ENCODE data around the gene CD300H.
A peak's percentile ranks its signal among the peaks of the same experiment; 100 is the strongest.

The CD300H gene

DNA sequence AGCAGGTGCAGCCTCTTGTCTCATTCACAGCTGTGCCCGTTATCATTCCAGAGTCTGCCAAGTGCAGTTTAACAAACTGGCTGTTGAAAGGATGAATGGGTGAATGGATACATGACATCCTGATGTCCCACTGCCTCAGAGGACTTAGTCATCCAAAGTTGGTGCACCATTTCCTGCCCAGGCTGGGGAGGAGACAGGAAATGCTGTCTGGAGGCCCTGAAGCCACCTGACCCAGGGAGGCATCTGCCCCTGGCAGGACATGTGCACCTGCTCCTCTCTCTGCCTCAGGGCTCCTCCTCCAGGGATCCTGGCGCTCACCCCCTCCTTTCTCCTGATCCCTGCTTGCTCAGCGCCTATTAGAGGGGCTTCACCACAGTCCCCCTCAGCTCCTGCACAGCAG lies 19.6 kb downstream of the CD300H start:
- no peak for DNase-seq

DNA sequence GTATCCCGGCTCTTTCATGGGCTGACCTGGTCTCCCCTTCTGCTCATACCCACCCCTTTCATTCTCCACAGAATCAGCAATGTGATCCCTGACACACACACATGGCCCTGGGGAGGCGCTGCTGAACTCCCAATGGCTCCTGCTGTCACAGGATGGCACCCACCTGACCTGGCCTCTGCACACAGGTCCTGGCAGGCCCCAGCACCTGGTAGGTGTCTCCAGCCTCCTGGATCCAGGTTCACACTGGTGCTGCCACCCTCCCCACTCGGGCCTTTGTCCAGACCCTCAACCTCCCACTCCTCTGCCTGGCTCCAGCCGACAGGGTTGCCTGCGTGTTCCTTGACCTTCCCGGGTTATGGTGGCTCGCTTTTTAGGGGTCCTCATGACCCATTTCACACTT lies 20.0 kb downstream of the CD300H start:
- no peak for DNase-seq

DNA sequence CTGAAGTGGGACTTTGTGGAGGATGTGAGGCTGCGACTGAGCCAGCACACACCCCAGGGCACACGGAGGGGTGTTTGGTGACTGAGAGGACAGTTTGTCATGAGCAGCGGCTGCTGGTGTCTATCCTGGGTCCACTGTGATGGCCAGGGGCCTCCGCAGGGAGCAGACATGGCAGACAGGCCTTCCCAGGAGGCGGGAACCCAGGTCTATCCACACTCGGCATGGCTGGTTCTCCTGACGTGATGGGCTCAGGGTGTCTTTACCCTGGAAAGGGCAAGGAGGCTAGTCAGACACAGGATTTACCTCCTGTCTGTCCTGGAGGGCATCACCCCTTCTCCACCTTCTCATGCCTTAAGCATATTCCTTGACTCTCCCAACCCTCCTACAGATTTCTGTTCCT lies 20.7 kb downstream of the CD300H start:
- no peak for DNase-seq

DNA sequence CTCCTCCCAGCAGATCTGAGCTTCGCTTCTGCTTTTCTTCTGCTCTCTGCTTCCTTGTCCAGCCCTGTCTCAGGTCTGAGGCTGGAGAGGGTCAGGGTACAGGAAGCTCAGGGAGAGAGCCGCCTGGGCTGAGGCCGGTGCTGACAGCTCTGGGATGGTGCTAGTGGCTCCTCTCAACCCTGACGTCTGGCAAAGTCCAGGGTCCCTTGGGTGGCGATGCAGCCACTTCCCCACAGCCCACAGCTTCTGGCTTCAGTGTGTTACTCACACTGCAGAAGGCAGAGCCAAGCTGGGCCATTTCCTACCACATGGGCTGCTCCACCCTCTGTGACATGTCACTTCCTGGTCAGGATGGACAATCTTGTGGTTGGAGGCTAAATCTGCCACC lies 21.5 kb downstream of the CD300H start, which contains the start of gene CD300C:
CD300C (minus strand) TSS at position 273 of the 388 bp plus-strand sequence. CDS start 333 bp downstream, outside the sequence.
- peak; percentile 69 for DNase-seq

DNA sequence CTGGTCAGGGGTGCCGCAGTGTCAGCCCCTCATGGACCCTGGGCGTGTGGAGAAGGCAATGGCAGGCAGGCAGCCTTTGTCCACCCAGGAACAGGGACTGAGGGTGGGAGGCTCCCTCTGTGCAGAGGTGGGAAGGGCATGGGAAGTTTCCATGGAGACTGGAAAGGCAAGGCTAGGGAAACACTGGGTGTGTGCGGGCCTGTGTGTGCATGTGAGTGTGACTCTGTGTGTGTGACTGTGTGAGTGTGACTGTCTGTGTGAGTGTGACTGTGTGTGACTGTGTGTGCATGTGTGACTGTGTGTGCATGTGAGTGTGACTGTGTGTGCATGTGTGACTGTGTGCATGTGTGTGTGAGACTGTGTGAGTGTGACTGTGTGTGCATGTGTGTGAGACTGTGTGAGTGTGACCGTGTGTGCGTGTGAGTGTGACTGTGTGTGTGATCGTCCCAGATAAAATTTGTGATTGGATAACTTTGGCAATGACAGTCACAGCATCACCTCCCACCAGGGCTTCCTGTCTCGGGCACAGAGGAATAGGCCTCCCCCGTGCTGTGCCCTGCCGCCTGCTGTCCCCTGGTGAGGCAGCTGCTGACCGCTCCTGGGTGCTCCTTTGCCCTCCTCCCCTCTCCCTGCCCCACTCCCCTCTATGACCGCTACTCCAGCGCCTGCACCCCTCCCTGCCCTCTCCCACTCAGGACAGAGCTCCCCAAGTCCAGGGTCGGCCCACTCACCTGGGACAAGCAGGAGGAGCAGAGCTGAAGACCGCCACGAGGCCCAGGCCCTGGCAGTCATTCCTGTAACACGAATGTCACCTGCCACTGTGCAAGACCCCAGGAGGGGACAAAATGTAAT lies 22.1 kb downstream of the CD300H start:
- no peak for DNase-seq

DNA sequence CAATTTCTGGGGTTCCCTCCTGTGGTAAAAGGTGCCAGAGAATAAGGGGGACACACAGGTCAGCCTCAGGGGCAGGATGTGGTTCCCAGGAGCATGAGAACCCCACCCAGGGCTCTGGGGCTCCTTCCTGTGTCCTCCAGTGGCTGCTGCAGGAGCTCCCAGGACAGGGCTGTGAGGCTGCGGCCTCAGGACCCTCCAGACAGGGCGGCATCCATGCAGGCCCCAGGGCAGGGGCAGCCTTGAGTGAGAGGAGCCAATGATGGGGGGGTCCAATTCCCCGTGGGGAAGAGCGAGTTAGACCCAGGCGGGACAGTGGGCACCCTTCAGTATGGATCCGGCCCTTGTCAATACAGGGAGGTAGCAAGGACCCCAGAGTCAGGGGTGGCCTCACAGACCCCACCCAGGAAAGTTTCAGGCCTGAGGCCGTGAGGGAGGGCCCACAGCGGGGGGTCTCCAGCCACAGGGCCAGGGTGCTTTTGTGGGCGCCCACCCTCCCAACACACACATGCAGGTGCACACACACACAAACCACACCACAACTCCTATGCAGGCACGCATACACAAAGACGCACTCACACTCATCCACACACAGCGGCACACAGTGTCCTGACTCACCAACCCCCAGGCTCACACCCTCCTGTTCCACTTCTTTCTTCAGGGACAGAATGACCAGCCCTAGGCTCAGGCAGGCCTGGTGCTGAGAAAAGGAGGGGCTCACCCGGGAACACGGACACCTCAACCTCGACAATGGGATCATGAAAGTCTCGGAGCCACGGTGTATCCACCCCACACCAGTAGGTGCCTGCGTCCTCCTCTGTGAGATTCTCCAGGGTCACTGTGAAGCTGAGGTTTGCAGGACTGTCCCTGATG lies 23.2 kb downstream of the CD300H start:
- DNase-seq: no peak

DNA sequence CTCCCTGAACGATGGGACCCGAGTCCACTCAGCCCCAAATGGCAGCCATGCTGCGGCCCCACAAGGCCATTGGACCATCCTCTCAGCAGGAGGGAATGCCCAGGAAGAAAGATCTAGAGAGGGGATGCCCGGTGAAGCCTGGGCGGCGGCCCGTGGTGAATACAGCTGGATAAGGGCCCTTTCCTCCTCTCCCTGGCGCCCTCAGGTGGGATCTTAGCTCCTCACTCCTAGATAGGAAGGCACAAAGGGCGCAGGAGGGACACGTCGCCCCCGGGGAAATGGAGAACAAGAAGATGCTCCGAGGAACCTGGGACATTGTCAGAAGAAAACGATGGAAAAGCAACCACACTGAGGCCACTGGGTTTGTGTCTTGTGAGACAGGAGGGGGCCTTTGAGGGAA lies 23.9 kb downstream of the CD300H start:
- no peak for DNase-seq

DNA sequence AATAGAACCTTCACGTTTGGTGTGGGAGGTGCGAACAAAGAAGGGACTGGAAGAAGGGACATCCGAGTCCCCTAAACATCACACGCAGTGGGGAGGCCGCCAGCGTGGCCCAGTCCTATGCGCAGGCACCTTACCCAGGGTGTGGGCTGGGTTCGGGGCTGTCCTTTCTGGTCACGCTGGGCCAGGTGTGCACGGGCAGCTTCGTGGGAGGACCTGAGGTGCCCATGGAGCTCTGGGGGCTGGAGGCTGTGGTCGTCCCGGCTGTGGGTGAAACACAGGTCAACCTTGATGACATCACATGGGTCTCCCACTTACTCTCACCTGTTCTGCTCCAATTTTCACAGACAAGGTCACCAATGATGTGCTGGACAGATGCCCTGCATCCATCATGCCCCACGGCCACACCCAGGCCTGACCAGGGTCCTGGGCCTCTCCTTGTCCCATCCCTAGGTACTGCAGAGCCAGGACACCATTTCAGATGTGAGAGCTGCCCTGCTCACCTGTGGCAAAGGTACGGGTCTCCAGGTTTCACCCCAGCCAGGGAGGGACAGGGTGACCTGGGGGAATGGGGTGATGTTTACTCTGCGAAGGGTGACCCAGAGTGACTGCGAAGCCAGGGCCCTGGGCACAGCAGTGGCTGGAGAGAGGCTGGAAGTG lies 24.5 kb downstream of the CD300H start:
- DNase-seq: no peak

DNA sequence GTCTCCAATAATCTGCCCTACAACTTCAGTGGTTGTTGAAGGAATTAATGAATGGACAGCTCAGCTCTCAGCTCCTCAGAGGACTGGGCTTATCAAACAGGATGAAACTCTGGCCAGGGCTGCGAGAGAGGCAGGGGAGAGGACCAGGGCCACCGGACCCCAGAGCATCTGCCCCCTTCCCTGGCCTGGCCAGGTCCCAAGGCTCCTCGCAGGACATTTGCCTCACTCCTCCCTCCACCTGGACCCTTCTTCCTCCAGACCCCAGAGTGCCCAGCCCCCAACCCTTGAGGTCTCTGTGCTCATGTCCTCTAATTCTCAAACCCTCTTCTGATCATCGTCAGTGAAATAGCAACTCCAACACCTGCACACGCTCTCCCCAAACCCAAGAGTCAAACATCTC lies 25.1 kb downstream of the CD300H start:
- no peak for DNase-seq

DNA sequence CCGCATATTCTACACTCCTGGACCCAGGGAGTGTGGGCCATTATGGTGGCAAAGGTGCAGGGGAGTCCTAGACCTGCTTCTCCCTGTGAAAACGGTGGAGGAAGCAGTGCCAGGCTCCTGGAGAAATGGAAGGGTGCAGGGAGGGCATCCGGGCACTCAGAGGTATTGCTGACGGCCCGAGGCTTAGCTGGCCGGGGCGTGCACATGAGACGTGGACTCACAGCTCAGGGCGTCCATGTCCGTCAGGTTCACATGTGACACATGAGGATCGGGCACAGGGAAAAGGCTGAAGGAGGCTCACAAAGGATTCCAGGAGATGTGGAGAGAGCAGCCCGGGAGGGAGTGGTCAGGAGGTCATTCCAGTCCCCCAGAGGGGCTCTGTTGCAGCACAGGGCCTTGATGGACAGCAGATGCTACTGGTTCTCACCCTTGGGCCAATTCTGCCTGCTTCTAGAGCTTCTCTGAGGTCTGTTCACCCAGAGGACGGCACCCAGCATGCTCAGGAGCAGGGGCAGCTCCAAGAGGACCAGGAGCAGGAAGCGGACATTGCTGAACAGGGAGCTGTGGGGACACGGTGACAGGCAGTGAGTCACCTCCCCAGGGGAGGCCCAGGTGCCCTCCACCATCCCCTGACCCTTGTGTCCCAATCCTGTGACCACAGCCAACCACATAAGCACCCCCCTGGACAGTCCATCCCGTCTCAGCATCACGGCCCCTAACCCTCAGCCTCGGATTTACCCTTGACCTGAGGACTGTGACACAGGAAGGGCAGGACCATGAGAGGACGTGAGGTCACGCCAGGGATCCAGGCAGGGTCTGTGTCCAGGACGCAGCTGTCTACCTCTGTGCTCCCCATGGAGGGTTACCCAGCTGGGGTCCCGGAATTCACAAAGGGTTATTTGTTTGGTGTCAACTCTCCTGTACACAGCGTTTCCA lies 25.9 kb downstream of the CD300H start:
- DNase-seq: no peak

DNA sequence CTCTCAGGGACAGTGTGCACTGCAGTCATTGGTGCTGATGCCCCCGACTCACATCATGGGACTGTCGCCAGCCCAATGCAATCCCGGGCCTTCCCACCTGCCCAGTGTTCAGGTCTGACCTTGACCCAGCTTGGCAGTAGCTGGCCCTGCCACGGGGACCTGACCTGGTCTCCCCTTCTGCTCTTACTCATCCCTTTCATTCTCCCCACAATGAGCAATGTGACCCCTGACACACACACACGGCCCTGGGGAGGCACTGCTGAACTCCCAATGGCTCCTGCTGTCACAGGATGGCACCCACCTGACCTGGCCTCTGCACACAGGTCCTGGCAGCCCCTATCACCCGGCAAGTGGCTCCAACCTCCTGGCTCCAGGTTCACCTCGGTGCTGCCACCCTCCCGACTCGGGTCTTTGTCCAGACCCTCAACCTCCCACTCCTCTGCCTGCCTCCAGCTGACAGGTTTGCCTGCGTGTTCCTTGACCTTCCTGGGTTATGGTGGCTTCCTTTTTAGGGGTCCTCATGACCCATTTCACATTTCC lies 28.0 kb downstream of the CD300H start:
- DNase-seq: no peak

DNA sequence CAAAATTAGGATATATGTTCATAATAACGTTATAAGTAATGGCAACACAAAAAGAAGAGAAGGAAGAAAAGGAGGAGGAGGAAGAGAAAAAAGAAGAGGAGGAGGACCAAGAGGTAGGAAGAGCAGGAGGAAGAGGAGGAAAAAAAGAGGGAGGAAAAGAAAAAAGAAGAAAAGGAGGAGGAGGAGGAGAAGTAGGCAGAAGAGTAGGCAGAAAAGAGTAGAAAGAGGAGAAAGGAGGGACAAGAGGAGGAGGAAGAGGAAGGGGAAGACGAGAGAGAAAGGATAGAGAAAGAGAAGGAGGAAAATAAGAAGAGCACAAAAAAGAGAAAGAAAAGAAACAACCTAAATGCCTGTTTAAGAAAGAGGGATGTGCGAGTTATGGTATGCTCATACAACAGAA lies 30.4 kb downstream of the CD300H start:
- DNase-seq: no peak

DNA sequence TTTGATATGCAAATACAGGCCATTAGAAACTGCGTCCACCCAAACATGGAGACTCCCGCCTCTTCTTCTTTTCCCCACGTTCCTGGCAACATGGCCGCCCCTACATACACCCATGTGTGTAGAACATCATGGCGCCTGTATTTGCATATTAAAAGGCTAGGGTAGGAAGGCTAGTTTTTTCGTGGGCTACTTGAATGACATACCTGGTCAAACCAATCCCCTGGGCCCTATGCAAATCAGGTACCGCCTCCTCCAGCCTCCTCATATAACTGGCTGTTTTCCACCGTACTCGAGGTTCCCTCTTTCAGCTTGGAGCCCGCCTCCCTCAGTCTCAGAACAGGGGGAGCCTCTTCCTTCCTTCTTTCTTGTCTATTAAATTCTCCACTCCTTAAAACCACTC lies 35.2 kb downstream of the CD300H start:
- peak; percentile 79 for DNase-seq

DNA sequence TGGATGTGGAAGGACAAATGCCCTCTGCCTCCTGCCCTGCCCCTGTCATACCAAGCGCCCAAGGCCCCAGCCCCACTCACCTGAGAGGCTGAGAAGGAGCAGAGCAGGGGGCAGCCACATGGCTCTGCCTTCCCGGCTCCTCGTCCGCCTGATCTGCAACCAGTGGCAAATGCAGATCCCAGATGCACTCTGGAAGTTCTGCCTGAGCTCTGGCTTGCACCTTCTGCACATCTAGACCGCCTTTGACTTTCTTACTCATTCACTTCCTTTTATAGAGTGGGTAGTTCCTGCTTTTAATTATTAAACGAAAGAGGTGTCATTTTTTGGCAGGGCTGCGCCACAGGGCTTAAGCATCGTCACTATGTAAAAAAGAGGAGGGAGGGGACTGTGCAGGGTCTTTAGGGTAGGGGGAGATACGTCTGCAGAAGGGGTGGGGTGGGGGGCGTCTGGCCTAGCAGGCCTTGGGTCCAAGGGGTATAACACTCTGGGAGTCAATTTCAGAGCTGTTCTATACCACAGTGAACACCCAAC lies 36.0 kb downstream of the CD300H start, which contains the start of gene CD300LB:
CD300LB (minus strand) TSS at position 245 of the 531 bp plus-strand sequence; CDS start at position 120, 125 bp downstream.
- no peak for DNase-seq

DNA sequence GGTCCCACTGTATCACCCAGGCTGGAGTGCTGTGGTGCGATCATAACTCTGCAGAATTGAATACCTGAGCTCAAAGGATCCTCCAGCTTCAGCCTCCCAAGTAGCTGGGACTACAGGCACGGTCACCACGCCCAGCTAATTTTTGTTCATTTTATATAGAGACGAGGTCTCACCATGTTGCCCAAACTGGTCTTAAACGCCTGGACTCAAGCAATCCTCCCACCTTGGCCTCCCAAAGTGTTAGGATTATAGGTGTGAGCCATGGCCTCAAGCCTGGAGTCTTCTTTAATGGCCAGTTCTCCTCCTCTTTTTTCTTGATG lies 36.5 kb downstream of the CD300H start:
- DNase-seq: no peak

DNA sequence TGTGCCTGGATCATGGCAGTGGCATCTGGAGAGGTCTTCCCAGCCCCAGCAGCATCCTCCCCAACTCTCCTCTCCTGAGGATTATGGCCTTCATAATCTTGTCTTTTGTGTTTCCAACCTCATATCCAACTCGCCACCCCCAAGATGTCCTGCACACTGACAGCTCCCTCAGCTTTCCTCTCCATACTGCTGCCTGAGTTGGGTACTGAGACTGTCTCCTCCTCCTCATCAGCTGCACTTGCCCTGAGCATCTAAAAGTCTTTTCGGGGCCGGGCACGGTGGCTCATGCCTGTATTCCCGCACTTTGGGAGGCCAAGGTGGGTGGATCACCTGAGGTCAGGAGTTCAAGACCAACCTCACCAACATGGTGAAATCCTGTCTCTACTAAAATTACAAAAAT lies 38.1 kb downstream of the CD300H start:
- no peak for DNase-seq

DNA sequence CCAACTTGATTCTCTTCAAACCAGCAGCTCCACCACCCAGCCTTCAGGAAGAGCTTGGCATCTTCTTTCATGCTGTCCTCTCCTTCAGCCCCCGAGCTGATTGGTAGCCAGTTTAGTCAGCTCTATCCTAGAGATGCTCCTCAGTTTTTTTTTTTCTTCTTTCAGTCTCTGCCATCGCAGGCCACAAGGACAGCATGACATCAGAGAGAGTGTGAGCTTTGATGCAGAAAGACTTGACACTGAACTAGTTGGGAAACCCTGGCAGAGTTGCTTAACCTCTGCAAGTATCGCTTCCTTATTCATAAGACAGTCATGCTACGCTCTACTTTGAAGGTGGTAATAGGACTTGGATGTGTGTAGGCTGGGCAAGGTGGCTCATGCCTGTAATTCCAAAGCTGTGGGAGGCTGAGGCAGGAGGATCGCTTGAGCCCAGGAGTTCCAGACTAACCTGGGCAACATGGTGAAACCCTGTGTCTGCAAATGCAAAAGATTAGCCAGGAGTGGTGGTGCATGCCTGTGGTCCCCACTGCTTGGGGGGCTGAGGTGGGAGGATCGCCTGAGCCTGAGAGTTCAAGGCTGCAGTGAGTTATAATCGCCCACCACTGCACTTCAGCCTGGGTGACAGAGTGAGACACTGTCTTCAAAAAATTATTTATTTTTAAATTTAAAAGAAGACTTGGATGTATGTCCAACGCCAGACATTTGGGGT lies 38.7 kb downstream of the CD300H start:
- DNase-seq: peak; percentile 65

DNA sequence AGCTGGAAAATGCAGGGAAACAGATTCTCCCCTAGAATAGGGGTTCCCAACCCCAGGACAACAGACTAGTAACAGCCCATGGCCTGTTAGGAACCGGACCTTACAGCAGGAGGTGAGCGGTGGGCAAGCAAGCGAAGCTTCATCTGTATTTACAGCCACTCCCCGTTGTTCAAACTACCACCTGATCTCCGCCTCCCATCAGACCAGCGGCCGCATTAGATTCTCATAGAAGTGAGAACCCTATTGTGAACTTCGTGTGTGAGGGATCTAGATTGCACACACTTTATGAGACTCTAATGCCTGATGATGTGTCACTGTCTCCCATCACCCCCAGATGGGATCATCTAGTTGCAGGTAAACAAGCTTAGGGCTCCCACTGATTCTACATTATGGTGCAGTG lies 39.6 kb downstream of the CD300H start:
- DNase-seq: no peak

DNA sequence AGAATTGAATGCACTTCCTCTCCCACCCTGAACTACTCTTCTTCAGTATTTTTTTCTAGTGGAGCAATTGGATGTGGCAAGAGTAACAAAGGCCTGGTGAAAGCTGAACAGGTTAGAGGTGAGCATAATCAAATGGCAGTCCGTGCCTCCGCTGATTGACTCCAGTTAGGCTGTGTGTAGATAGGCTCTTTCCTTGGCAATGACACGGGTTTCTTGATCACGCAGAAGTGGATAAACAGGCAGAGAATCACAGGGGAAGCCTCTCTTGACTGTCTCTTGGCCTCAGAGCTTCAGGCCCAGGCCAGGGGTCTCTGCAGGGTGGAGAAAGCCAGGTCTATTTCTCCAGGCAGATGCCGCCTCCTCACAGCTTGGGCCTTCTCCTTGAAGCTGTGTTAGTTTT lies 40.2 kb downstream of the CD300H start:
- DNase-seq: no peak

DNA sequence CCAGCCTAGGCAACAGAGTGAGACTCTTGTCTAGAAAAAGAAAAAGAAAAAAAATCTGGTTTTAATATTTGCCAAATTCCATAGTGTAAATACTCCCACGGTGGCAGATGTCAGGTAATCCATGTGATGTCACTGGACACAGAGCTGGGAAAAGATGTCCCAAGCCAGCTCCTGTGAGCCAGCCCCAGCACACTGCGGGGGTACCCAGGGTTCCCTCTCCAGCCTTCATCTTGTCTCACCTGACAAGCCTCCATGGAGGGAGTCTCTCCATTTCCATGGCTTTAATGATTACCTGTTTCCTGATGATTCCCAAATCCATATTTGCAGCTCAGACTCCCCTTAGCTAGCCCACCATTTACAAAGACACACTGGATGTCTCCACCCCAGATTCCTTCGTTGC lies 40.6 kb downstream of the CD300H start:
- DNase-seq: no peak

DNA sequence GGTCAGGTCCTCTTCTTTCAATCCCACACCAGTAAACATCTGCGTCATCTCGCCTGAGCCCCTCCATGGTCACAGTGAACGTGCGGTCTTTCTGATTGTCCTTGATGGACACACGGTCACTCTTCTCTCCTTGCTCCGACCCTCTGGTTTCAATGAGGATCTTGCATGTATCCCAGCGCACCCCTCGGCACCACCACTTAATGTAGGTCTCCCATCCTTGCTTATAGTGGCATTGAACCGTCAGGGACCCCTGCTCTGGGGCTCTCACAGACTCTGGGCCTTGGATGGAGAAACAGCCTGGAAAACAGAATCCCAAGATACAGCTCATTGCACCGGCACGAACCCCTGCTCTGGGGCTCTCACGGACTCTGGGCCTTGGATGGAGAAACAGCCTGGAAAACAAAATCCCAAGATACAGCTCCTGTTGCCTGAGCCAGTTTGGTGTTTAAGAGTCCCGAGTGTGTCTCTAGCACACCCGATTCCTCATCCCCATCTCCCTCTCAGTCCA lies 41.5 kb downstream of the CD300H start:
- no peak for DNase-seq
